ENCODE measurements around the gene RNASEH1.
"Not testable (repeated sequence)": the region's sequence is repeated elsewhere in the genome, so short reads cannot be mapped to it uniquely, and the experiment has no call there.

Gene RNASEH1

GRCh38 chr2:3520591-3520990 is 37.5 kb downstream of the RNASEH1 start:
- H3K4me3 ChIP-seq (replicated peaks; ENCODE audit: low read depth, low read length), result no peak overlapping the region
- TF ChIP-seq CTCF (IDR thresholded peaks at IDR 0.05; ENCODE audit: low read length, missing control alignments), result no peak
- DNase-seq (ENCODE audit: low read depth), result no peak

DNA sequence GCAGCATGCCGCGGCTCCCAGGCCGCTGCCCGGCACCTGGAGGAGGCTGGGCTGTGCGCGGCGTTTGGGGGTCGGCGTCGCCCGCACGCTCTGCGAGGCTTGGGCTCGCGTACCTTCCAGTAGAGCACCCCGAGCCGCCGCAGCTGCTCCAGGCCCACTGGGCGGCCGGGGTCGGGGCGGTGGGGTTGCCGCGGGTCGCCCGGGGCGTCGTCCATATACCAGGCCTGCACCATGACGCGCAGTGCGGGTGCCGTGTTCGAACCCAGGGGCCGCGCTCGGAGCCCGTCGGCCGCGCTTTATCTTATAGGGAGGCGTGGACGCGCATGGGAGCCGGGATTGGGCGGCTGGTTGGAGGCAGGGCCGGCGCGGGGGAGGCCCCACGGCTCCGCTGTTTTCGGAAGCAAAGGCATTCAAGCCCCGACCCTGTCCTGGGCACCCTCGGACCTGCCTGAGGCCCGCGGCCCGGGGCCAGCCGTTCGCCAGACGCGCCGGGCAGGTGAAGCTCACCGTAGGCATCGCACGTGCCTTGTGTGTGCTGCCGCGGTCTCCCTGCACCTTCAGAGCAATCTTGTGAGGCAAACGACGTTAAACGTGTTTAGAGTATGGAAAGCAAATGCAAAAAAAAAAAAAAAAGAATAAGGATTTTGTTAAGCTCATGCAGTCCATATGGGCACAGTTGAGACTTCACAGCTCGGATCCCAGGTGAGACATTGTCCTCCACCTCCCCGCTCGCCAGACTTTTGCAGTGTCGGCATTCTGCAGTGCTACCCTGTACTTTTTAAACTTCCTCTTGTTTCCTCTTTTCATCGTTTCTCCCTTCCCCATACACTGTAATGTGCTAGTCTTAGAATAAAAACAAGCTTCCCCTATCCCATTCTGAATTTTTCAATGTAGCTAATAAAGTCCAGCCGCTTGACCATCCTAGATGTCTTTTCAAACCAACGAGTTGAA is 38.6 kb downstream of the RNASEH1 start, which contains the start of gene ADI1:
Gene ADI1 (minus strand): TSS at position 277 of the 951 bp plus-strand sequence. CDS start 44 bp downstream, at position 233.
- DNase-seq (ENCODE audit: low read depth), result peak; percentile 82
- TF ChIP-seq CTCF (IDR thresholded peaks at IDR 0.05; ENCODE audit: low read length, missing control alignments), result no peak
- peak within 1 kb of the TSS; percentile 92 for H3K4me3 ChIP-seq (replicated peaks; ENCODE audit: low read depth, low read length)

- DNase-seq (ENCODE audit: low read depth), result peak; percentile 98
- peak overlapping the region; percentile 92 for H3K4me3 ChIP-seq (replicated peaks; ENCODE audit: low read depth, low read length)
- TF ChIP-seq CTCF (IDR thresholded peaks at IDR 0.05; ENCODE audit: low read length, missing control alignments), result no peak
These were observed 39.5 kb downstream of the RNASEH1 start for GRCh38 chr2:3518496-3519254.

GRCh38 chr2:3517948-3518495 is 40.1 kb downstream of the RNASEH1 start:
- no peak for DNase-seq (ENCODE audit: low read depth)
- peak overlapping the region; percentile 92 for H3K4me3 ChIP-seq (replicated peaks; ENCODE audit: low read depth, low read length)
- no peak for TF ChIP-seq CTCF (IDR thresholded peaks at IDR 0.05; ENCODE audit: low read length, missing control alignments)

GRCh38 chr2:3516831-3517230 is 41.3 kb downstream of the RNASEH1 start:
- TF ChIP-seq CTCF (IDR thresholded peaks at IDR 0.05; ENCODE audit: low read length, missing control alignments), result no peak
- no peak overlapping the region for H3K4me3 ChIP-seq (replicated peaks; ENCODE audit: low read depth, low read length)
- DNase-seq (ENCODE audit: low read depth), result no peak

DNA sequence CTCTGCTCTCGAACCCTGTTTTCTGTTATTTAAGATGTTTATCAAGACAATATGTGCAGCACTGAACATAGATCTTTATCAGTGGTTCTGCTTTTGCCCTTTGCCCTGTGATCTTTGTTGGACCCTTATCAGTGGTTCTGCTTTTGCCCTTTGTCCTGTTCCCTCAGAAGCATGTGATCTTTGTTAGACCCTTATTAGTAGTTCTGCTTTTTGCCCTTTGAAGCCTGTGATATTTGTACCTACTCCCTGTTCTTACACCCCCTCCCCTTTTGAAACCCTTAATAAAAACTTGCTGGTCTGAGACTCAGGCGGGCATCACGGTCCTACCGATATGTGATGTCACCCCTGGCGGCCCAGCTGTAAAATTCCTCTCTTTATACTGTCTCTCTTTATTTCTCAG is 42.7 kb downstream of the RNASEH1 start:
- not testable (repeated sequence) for H3K4me3 ChIP-seq (replicated peaks; ENCODE audit: low read depth, low read length); DNase-seq (ENCODE audit: low read depth)

All from fibroblast of pulmonary artery (primary cell).